Stimulated activated CD4-positive, alpha-beta T cell treated with anti-CD3 and anti-CD28 coated beads, Interleukin-4, amount 100 ng/mL, for 48 hours (primary cell): ENCODE results near the gene CDC42SE1.

Experiments
- DNase-seq, 2 donors: peaks; one replicate each; pipeline ENCODE4 v3.0.0-alpha.2; 2020; ENCODE audit warnings: low read depth in 2 of 2

CDC42SE1 gene

DNA sequence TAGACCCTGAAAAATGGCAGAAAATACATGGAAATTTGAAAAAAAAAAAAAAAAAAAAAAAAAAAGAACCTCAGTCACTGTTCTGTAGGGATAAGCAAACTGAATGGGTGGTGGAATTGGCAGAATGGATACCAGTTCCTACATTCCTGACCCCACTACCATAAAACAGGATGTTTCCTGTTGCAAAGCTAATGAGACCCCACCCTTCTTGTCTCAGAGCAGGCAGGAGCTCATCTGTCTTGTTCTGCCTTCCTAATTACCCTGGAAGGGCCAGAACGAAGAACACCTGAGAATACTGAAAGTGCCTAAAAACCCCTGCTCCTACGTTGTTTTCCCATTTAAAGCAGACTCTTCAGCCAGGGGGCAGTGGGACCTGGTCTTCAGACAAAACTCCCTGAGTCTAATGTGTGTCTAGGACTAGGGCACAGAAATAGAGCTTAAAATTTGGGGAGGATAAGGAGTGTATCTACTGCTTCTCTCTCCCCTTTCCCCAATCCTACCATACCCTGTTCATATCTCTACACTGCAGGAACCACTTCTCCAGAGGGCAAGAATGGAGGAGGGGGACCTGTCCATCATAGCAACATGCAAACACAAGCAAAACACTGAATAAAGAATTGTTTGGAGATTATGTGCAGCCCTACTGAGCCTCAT, 7.9 kb downstream of the CDC42SE1 start:
- DNase-seq = no peak

DNA sequence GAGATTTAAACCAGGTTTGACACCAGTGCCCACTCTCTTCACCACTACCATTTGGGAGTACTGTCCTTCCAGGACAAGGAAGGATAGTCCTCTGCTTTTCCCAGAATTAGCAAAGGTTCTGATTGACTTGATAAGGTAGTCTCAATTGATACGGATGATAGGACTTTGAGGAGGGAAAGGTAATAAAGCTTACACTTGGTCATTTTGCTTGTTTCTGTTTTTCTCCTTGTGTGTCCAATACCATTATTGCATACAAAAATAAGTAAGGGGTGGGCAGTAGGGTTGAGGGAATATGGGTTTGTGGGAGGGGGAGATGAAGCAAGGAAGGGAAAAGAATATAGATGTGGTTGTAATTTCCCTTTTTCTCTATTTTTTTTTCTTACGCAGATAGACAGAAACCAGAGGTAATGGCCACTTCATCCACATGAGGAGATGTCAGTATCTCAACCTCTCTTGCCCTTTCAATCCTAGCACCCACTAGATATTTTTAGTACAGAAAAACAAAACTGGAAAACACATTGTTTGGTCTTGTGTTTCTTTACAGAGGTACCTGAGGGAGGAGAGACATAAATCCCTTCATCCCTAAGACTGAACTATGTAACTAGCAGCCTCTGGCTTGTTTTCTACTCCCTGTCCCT, 9.3 kb downstream of the CDC42SE1 start:
- no peak for DNase-seq

DNA sequence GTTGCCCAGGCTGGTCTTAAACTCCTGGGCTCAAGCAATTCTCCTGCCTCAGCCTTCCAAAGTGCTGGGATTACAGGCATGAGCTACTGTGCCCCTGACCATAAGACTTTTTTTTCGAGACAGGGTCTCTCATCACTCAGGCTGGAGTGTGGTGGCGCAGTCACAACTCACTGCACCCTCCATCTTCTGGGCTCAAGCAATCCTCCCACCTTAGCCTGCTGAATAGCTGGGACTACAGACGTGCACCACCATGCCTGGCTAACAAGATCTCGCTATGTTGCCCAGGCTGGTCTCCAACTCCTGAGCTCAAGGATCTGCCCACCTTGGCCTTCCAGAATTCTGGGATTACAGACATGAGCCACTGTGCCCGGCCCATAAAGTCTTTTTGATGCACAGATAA, 10.0 kb downstream of the CDC42SE1 start:
- no peak for DNase-seq

DNA sequence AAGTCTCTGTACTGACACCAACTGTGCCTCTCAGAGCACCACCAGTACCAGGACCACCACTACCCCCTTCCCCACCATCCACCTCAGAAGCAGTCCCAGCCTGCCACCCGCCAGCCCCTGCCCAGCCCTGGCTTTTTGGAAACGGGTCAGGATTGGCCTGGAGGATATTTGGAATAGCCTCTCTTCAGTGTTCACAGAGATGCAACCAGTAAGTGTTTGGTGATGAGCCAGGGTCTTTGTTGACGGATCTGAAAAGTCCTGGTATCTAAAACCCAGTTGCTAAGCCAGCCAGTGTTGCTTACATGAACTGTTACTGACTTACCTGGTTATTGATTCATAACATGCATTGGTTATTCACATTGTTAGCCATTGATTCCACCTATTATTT, 10.8 kb downstream of the CDC42SE1 start:
- DNase-seq = no peak

DNA sequence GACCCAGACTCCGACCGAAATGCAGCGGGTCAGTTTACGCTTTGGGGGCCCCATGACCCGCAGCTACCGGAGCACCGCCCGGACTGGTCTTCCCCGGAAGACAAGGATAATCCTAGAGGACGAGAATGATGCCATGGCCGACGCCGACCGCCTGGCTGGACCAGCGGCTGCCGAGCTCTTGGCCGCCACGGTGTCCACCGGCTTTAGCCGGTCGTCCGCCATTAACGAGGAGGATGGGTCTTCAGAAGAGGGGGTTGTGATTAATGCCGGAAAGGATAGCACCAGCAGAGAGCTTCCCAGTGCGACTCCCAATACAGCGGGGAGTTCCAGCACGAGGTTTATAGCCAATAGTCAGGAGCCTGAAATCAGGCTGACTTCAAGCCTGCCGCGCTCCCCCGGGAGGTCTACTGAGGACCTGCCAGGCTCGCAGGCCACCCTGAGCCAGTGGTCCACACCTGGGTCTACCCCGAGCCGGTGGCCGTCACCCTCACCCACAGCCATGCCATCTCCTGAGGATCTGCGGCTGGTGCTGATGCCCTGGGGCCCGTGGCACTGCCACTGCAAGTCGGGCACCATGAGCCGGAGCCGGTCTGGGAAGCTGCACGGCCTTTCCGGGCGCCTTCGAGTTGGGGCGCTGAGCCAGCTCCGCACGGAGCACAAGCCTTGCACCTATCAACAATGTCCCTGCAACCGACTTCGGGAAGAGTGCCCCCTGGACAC, 11.3 kb downstream of the CDC42SE1 start:
- no peak for DNase-seq

DNA sequence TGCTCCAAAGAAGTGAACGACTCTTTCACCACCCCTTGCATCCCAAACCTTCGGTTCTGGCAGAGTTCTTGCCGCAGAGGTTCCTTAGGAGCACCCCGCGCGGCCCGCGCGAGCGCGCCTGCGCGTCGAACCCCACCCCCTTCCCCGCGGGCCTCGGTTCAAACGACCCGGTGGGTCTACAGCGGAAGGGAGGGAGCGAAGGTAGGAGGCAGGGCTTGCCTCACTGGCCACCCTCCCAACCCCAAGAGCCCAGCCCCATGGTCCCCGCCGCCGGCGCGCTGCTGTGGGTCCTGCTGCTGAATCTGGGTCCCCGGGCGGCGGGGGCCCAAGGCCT, 11.9 kb downstream of the CDC42SE1 start, which contains the start of gene C1orf56:
Gene C1orf56 (plus strand): TSS at position 161 of the 334 bp plus-strand sequence. CDS start 97 bp downstream, at position 258.
- no peak for DNase-seq

DNA sequence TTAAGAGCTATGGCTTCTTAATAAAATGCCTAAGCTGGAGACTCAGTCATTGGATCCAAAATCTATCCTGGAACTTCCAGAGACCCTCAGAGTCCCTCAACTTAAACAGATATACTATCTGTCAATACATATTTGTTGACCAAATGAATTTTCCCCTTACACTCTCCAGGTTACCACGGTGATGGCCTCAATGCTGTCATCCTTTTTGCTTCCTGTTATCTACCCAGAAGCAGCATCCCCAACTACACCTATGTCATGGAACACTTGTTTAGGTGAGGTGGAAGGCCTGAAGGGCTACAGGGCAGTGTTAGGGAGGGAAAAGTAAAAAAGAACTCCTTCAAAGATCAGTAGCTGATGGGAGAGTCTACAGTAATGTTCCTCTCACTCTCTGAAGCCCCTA, 16.3 kb downstream of the CDC42SE1 start:
- no peak for DNase-seq

DNA sequence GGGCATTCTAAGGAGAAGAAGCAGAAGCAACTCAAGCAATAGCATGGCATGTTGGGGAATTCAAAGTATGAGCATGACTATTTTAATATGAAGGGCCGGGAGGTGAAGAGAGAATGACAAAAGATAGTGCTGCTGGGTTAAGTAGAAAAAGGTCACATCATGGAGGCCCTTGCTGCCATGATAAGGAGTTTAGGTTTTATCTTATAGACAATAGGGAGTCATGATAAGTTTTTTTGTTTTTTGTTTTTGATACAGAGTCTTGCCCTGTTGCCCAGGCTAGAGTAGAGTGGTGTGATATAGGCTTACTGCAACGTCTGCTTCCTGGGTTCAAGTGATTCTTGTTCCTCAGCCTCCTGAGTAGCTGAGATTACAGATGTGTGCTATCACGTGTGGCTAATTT, 19.9 kb downstream of the CDC42SE1 start:
- DNase-seq = no peak

DNA sequence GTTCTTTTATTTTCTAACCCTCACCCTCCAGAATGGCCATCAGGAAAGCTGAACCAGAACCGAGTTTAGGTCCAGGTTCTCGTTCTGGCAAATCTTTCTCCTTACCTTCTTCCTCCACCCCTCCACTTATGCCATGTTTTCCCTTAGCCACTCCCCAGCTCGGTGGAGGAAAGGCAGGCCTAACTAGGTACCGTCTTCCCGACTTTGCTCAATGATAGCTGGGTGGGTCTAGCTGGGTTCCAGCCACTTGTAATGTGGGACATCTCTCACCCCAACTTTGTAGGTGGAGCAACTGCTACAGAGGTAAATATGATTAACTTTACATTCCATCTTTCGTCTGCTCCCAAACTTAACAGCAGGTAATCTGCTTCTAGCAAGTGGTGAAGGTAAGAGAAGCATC, 22.4 kb downstream of the CDC42SE1 start:
- no peak for DNase-seq

DNA sequence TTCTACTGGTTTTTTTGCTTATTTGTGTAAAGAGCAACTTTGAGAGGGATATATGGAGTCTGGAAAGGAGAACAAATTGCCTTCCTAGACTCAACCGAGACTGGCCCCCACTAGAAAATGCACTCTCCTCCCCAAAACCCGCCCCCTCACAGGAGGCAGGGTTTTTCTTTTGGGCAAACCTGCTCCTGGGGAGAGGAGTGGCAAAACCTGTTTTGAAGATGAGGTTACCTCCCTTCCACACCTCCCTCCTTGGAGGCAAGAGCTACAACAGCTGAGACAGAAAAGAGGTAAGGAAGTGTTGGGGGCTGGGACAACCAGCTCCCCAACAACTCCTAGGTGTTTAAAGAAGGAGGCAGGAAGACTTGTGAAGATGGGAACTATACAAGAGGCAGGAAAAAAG, 23.1 kb downstream of the CDC42SE1 start, which contains the start of gene BNIPL:
Gene BNIPL (plus strand): TSS at position 231 of the 400 bp plus-strand sequence. CDS start 140 bp downstream, at position 371.
- no peak for DNase-seq

DNA sequence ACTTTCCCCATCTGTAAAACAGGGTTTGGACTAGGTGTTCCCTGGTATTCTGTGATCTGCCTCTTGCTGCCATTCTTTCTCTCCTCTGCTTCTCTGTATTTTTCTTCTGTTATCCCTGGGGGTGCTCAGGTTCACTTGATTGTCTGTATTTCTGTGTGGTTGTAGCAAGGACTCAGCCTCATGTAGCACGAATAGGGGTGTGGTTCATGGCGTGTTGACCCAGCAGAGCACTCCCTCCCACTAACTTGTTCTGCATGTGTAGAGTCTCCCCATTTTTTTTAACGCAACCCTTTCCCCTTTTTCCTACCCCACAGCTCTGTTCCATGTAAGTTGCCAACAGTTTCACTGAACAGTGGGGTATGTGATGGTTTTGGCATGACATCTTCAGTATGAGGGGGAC, 24.3 kb downstream of the CDC42SE1 start:
- DNase-seq = no peak

DNA sequence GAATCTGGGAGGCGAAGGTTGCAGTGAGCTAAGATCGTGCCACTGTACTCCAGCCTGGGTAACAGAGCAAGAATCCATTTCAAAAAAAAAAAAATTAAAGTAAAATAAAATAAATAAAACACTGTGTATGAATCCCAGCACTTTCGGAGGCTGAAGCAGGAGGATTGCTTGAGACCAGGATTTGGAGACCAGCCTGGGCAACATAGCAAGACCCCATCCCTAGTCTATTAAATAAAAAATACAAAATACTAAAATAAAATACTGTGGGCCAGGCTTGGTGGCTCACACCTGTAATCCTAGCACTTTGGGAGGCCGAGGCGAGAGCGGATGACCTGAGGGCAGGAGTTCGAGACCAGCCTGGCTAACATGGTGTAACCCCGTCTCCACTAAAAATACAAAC, 27.3 kb downstream of the CDC42SE1 start:
- DNase-seq = no peak

DNA sequence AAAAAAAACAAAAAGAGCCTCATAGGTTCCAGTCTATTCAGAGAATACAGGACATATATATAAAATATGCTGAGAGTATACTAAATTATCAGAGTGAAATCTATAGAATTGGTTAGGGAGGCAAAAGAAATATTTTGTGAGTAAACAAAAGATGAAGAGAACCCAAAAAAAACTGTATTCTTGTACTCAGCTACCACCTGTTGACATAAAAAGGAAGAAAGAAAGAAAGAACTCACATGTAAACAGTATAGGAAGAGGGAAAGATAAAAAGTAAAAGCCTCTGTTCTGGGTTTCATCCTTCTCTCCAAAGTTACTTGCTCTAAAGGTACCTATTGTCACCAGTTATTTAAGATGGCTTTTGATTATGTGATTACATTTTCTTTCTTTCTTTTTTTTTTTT, 33.0 kb downstream of the CDC42SE1 start:
- DNase-seq = no peak

DNA sequence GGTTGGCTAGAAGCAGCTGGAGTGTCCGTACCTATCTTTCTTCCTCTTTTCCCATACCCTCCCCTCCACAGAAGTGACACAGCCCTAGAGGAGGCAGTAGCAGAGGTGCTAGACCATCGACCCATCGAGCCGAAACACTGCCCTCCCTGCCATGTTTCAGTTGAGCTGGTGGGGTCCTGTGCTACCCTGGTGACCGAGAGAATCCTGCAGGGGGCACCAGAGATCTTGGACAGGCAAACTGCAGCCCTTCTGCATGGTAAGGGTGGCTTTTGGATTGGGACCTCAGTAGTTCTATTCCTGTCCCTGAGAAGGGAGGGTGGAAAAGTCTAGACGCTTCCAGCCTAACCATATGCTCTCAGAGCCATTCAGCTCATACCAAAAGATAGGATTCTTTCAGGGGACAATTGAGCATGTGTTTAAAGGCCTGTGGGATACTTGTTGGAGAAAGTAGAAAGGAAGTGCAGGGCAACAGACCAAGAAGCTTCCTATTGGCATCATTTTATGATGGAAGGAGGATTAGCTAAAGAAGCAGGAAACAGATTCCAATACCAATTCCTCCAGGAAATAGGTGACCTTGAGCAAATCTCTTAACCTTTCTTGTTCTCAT, 34.8 kb downstream of the CDC42SE1 start:
- peak; percentile 78 to 79 for DNase-seq

DNA sequence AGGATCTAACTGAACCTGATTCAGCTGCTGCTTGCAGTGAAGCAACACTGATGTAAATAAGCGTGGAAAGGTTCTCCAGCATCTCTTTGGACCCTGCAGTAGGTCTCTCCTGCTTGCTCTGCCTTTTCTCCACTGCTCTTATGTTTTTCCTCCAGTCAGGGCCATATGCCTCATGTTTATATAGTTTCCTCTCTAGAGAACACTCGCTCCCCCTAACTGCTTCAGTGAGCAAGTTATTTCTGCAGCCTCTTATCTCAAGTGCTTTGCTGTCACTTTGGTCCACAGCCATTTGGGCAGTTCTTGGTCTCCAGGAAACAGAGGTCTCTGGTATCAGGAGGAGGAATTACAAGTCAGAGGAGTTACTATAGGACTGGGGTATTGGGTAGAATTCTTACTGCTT, 45.9 kb downstream of the CDC42SE1 start:
- no peak for DNase-seq

DNA sequence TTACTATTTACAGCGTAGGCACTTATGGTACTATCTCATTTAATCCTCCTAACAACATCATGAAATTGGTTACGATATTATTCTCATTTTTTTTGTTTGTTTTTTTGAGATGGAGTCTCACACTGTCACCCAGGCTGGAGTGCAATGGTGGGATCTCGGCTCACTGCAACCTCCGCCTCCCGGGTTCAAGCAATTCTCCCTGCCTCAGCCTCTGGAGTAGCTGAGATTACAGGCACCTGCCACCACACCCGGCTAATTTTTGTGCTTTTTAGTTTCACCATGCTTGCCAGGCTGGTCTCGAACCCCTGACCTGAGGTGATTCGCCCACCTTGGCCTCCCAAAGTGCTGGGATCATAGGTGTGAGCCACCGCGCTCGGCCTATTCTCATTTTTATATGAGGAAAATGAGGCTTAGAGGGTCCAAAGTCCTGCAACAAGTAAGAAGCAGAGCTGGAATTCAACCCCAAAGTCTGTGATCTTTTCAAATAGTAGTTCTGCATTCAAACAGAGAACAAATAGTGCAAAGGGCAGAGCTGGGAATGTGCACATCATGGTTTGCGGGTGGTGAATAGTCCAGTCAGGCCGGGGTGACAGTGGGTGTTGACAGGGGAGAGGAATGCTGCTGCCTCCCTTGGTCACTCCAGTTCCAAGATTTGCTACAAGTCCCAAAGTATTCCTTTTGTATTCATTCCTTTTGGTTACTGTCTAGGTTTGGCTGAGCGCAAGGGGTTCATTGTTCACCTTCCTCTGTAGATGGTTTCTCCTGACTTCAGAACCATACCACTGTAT, 46.5 kb downstream of the CDC42SE1 start:
- DNase-seq = no peak

DNA sequence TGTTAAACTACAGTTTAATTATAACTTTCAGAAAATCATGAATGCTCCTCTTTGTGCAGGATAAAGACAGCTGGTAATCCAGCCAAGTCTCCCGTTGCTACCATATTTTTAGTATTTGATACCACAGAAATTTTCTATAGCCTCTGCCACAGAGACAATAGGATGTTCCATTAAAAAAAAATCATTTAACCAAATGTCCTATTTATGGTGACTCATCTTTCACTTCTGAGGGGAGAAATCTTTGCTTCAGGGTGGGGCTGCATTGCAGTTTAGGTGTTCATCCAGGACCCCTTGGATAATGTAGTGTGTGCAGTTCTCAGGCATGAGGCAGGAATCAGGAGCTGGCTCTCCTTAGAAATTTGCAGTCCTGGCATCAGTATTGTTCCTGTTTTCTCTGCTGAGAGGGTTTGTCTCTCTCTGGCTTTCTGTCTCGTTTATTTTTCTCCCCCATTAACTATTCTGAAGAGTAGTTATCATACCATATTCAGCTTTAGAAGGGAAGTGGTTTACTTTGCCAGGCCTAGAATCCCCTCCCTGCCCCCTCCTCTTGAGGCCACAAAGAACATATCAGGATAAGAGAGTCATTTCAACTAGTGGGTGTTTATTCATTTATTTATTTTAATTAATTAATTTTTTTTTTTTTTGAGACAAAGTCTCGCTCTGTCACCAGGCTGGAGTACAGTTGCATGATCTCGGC, 48.1 kb downstream of the CDC42SE1 start:
- no peak for DNase-seq

DNA sequence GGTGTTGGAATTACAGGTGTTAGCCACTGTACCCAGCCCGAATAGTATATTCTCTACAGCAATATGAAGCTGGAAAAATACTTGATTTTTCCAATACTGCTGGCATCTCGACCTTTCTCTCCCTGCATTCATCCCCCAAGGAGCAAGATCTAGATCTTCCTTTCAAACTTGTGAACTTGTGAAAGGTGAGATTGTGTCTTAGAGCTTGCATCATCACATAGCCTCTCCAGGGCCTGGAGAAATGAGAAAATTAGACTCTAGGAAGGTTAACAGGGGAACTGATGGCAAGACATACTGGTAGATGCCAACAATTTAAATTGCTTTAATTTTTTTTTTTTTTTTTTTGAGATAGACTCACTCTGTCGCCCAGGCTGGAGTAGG, 49.1 kb downstream of the CDC42SE1 start:
- no peak for DNase-seq

DNA sequence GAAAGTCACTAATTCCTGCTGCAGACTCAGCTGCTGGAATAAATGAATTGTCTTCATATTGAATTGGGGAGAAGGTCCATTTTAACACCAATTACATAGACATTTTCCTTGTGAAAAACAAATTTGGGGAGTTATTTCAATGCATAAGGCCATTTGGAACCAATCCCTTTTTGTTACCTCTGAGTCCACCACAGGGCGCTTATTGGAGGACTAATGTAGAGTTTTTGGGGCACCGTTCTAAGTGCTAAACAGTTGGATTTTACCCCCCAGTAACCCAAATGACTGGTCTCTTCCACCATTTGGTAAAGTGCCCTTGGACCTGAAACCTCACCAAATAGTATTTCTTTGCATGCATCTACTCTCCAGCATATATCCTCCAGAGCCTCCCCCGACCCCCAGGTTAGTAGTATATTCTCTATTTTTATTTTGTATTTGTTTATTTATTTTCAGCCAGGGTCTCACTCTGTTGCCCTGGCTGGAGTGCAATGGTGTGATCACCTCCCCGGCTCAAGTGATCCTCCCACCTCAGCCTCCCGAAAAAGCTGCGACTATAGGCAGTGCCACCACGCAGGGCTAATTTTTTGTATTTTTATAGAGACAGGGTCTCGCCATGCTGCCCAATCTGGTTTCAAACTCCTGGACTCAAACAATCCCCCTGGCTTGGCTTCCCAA, 49.6 kb downstream of the CDC42SE1 start:
- no peak for DNase-seq

DNA sequence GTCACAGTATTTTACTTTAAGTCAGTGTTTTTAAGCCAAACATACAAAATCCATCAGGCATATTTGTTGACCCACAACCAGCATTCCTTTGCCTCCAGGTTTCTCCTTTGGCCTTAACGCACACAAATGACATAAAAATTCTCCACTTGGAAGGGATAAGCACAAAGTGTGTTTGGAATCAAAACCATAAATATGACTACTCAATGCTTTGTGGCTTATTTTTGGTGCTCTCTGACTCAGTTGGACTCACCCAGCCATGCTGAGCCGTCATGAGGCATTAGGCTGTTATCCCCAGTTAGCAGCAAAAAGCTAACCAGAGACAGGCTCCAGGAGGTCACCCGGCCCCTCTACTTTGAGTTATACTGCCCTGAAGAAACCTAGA, 50.2 kb downstream of the CDC42SE1 start:
- DNase-seq = no peak
